ENCODE measurements around the gene STARD3NL.

The STARD3NL gene

DNA sequence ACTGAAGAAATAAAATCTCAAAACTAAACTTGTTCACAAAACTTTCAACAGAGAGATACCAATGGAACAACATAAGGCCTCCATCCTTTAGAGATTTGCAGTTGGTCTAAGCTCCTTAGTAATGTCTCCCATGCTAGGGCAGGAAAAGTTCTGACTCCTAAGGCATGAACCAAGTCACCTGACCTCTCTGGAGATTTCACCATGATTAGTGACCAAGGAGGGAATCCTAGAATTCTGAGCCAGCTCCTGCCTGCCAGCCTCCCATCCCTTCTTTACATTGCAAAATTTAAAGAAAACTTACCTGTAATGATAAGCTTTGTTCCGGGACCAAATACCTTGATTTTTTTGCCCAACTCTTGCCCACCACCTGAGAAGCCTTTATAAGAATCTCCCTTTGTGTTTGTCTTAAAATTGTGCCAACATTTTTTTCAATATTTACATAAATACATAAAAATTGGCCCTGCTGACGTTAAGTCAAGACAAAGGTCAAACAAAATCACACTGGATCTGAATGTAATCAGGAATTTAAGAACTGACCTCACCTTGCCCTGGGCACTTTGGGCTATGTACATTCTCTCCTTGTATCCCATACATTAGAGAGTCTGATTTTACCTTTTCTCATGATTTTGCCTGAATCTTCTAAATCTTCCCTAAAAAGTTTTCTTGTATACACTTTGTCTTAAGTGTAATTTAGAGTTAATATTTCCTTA lies 95.4 kb downstream of the STARD3NL start, which contains the start of gene TARP:
Gene TARP (minus strand): TSS at position 351 of the 710 bp plus-strand sequence.
- Histone ChIP-seq H3K27me3 (ENCODE audit: insufficient read depth, low read depth, severe bottlenecking) (no peaks in the 10 kb centered on the region), H3K4me3 (ENCODE audit: low read depth, low read length) (no peak within 1 kb of the TSS), H3K36me3 (no peaks in the 10 kb centered on the region), H3K27ac (no peak within 1 kb of the TSS), H3K9me3 (ENCODE audit: severe bottlenecking) (no peaks in the 10 kb centered on the region)
- DNase-seq, result no peak
- TF ChIP-seq, protein P1, sequence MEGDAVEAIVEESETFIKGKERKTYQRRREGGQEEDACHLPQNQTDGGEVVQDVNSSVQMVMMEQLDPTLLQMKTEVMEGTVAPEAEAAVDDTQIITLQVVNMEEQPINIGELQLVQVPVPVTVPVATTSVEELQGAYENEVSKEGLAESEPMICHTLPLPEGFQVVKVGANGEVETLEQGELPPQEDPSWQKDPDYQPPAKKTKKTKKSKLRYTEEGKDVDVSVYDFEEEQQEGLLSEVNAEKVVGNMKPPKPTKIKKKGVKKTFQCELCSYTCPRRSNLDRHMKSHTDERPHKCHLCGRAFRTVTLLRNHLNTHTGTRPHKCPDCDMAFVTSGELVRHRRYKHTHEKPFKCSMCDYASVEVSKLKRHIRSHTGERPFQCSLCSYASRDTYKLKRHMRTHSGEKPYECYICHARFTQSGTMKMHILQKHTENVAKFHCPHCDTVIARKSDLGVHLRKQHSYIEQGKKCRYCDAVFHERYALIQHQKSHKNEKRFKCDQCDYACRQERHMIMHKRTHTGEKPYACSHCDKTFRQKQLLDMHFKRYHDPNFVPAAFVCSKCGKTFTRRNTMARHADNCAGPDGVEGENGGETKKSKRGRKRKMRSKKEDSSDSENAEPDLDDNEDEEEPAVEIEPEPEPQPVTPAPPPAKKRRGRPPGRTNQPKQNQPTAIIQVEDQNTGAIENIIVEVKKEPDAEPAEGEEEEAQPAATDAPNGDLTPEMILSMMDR (IDR thresholded peaks at IDR 0.05; ENCODE audit: low read depth, low read length), result no peak

DNA sequence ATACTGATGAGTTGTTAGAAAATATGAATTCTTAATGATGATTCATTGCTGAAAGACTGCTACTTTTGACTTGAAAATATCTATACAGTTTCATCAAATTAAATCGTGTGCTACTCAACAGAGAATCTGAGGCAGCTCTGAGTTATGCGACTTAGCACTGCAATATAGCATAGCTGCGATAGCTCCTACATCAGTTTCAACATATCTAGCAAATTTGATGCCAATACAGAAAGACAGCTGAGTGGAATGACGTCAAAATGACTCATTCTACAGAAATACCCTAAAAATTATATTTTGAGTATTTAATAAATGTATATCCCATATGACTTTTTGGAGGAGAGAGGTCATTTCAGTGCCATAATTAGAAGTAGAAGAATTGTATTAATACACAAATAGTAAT lies 96.4 kb downstream of the STARD3NL start:
- DNase-seq, result no peak
- Histone ChIP-seq H3K27ac (no peak overlapping the region), H3K27me3 (ENCODE audit: insufficient read depth, low read depth, severe bottlenecking) (no peaks in the 10 kb centered on the region), H3K36me3 (no peaks in the 10 kb centered on the region), H3K9me3 (ENCODE audit: severe bottlenecking) (no peaks in the 10 kb centered on the region), H3K4me3 (ENCODE audit: low read depth, low read length) (no peak overlapping the region)
- TF ChIP-seq, protein P1 (IDR thresholded peaks at IDR 0.05; ENCODE audit: low read depth, low read length), result no peak

DNA sequence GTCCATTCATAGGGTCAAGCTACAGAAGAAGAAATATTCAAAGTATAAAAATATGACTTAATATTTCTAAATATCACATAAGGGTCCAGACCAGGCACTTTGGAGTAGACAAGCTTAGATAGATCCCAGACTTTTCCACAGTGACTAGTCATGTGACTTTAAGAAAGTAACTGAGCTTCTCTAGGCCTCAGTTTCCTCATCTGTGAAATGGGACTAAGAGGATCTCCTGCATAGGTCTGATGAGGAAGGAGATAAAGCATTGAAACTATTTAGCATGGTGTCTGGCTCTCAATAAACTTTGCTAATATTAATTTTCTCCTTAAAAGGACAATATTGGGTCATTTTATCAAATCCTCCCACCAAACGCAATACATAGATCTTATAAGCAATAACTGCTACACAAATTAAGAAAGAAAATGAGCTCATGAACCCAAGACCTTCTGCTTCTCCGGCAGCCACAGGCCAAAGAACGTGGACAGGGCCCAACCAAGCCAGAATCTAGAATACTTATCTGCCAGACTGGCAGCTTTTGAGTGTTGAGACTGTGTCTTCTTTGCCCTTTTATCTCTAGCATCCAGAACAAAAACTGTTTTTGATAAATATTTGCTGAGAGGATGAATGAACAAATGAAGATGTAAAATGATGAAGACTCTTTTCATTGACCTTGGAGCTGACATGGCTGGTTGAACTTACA lies 97.0 kb downstream of the STARD3NL start:
- H3K36me3 ChIP-seq, result no peaks in the 10 kb centered on the region
- no peak overlapping the region for H3K27ac ChIP-seq
- no peak for DNase-seq
- TF ChIP-seq, protein P1 (IDR thresholded peaks at IDR 0.05; ENCODE audit: low read depth, low read length), result no peak
- no peak overlapping the region for H3K4me3 ChIP-seq (ENCODE audit: low read depth, low read length)
- H3K9me3 ChIP-seq (ENCODE audit: severe bottlenecking), result no peaks in the 10 kb centered on the region
- H3K27me3 ChIP-seq (ENCODE audit: insufficient read depth, low read depth, severe bottlenecking), result no peaks in the 10 kb centered on the region

DNA sequence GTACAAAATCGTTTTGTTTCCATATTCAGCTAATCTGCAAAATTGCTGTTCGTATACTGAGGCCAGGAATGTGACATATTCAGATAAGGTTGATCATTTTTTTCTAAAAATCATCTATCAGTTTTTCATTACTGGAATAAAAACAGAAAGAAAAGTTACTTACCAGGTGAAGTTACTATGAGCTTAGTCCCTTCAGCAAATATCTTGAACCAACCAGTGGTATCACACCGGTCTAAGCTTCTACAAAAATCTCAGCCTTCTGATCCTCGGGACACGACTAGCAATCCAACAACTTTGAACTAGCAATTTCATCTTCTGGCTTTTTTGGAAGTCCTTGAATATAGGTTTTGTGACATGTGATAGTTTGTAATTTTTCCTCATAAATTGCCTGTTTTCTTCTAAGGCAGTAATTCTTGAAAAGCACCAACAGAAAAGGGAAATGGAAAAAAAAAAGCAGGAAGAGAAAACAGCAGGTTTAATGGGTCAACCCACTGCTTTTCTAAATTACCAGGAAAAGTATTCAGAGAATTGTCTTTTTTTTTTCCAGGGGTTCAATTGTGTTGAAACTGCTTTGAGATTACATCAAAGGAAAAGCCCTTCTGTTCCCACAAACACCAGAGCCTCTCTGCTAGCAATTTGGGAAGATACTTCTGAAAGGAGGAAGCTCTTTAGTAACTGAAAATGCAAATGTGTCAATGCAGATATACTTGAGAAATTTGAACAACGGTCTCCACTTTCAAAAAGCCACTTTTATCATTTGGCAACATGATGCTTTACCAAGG lies 98.2 kb downstream of the STARD3NL start:
- no peak overlapping the region for H3K4me3 ChIP-seq (ENCODE audit: low read depth, low read length)
- no peaks in the 10 kb centered on the region for H3K9me3 ChIP-seq (ENCODE audit: severe bottlenecking)
- no peak for DNase-seq
- no peak overlapping the region for H3K27ac ChIP-seq
- TF ChIP-seq, protein P1 (IDR thresholded peaks at IDR 0.05; ENCODE audit: low read depth, low read length), result no peak
- no peaks in the 10 kb centered on the region for H3K36me3 ChIP-seq
- no peaks in the 10 kb centered on the region for H3K27me3 ChIP-seq (ENCODE audit: insufficient read depth, low read depth, severe bottlenecking)

DNA sequence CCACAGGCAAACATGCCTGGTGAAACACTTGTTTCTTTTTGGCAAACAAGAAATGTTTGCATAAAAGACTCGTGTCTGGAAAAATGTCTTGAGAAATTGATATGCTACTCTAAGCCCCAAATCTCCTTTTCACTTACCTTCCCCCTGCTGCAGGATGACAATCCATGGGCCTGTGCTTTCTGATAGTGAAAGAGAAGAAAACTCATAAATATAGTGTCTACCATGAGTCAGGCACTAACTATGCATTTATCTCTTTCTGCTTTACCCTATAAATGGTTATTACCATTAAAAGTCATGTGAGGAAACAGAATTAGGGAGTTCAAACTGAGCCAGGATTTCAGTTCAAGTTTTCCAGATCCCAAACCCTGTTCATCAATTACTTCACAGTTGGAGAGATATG lies 102.0 kb downstream of the STARD3NL start:
- no peak overlapping the region for H3K4me3 ChIP-seq (ENCODE audit: low read depth, low read length)
- TF ChIP-seq, protein P1 (IDR thresholded peaks at IDR 0.05; ENCODE audit: low read depth, low read length), result no peak
- no peaks in the 10 kb centered on the region for H3K36me3 ChIP-seq
- H3K27me3 ChIP-seq (ENCODE audit: insufficient read depth, low read depth, severe bottlenecking), result no peaks in the 10 kb centered on the region
- no peaks in the 10 kb centered on the region for H3K9me3 ChIP-seq (ENCODE audit: severe bottlenecking)
- H3K27ac ChIP-seq, result no peak overlapping the region
- DNase-seq, result no peak

Measured in WERI-Rb-1 (cell line).